PFSK-1 (cell line): Measurements from ENCODE around the gene OR14K1.

ENCODE experiments used
- FOXP2 ChIP-seq: optimal IDR thresholded peaks from 2 replicates; pipeline ENCODE3; 2011; ENCODE audit warnings: borderline replicate concordance, control low read depth, inconsistent platforms; ENCODE audit not compliant: insufficient read depth; ENCODE audit errors: extremely low read length, extremely low read depth
- POLR2AphosphoS5 ChIP-seq: IDR thresholded peaks from 2 replicates; pipeline ENCODE4 v1.6.1; 2012; ENCODE audit warnings: low read depth, mild to moderate bottlenecking, control low read depth, low read length, moderate library complexity
- SIN3A ChIP-seq: IDR thresholded peaks from 2 replicates; pipeline ENCODE4 v1.6.1; 2012; ENCODE audit warnings: mild to moderate bottlenecking, low read length, moderate library complexity, borderline replicate concordance; ENCODE audit not compliant: insufficient read depth
- TAF1 ChIP-seq: IDR thresholded peaks from 2 replicates; pipeline ENCODE4 v1.6.1; 2012; ENCODE audit warnings: low read length, control low read depth, borderline replicate concordance; ENCODE audit not compliant: insufficient read depth
- TF ChIP-seq, protein P1 (sequence below), 2 experiments: IDR thresholded peaks; 2 replicates each; pipeline versions ENCODE4 v1.6.1 to v1.8.0; 2011 to 2012; ENCODE audit warnings: low read depth in 2 of 2, low read length in 2 of 2, control low read depth in 1 of 2, inconsistent platforms in 1 of 2, mild to moderate bottlenecking in 1 of 2, moderate library complexity in 1 of 2; ENCODE audit not compliant: insufficient read depth in 1 of 2

The OR14K1 gene

DNA sequence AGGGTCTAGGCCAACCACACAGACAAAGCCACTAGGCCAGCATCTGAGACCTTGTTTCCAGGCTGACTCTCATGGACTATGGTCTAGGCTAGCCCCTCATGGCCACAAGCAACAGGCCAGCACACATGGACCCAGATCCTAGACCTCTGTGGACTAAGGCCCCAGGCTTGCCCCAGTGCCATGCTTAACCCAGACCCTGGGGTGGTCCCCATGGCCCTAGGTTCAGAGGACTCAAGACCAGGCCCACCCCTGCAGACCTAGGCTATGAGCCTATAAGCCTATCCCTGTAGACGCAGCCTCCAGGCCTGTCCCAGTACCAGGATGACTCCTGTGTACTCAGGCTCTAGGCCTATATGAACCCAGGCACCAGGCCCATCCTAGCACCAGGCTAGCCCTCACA, 11.5 kb downstream of the OR14K1 start:
- TF ChIP-seq POLR2AphosphoS5 (no peak), SIN3A (no peak), FOXP2 (no peak), TAF1 (no peak)
- TF ChIP-seq, protein P1, sequence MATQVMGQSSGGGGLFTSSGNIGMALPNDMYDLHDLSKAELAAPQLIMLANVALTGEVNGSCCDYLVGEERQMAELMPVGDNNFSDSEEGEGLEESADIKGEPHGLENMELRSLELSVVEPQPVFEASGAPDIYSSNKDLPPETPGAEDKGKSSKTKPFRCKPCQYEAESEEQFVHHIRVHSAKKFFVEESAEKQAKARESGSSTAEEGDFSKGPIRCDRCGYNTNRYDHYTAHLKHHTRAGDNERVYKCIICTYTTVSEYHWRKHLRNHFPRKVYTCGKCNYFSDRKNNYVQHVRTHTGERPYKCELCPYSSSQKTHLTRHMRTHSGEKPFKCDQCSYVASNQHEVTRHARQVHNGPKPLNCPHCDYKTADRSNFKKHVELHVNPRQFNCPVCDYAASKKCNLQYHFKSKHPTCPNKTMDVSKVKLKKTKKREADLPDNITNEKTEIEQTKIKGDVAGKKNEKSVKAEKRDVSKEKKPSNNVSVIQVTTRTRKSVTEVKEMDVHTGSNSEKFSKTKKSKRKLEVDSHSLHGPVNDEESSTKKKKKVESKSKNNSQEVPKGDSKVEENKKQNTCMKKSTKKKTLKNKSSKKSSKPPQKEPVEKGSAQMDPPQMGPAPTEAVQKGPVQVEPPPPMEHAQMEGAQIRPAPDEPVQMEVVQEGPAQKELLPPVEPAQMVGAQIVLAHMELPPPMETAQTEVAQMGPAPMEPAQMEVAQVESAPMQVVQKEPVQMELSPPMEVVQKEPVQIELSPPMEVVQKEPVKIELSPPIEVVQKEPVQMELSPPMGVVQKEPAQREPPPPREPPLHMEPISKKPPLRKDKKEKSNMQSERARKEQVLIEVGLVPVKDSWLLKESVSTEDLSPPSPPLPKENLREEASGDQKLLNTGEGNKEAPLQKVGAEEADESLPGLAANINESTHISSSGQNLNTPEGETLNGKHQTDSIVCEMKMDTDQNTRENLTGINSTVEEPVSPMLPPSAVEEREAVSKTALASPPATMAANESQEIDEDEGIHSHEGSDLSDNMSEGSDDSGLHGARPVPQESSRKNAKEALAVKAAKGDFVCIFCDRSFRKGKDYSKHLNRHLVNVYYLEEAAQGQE (IDR thresholded peaks at IDR 0.05; ENCODE audit: insufficient read depth in 1 of 2, low read depth in 2 of 2, low read length in 2 of 2): no peak

DNA sequence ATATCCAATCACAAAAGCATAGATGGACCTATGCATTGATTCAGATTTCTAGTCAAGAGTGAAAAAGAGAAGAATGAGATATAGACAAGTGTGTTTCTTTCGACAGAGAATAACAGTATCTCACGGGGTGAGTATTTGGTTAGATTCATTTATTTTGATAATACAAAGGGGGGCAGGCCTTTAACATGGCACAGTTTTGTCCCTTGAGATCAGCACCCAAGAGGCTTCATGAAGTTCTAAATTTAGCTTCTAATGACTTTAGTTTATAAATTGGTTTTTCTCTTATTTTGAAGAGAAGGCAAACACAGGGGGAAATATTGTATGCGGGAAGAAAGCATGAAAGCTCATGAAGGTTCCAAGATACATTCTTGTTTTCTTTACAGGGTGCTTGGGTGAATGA, 22.0 kb downstream of the OR14K1 start, which contains the start of gene OR1C1:
TSS of gene OR1C1 (minus strand) at position 101 of the 400 bp plus-strand sequence. CDS start 2,150 bp downstream, outside the sequence.
- TF ChIP-seq, protein P1 (IDR thresholded peaks at IDR 0.05; ENCODE audit: insufficient read depth in 1 of 2, low read depth in 2 of 2, low read length in 2 of 2): no peak
- TF ChIP-seq SIN3A (no peak), POLR2AphosphoS5 (no peak), FOXP2 (no peak), TAF1 (no peak)

DNA sequence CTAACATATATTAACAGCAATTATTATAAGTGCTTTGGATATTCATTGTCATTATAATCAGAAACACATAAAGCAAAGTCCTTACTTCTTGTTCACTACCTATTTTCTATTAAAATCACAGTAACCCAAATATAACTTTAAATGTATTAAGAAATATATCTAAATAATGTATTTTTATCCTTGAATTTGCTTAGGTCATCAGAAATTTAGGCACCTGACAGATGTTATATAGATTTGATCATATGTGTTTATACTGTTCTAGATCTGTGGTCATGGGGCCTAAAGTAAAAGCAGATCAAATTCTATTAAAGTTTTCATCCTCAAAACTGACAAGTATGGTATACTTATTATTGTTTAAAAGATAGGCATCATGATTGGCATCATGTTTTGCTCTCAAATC, 31.2 kb downstream of the OR14K1 start:
- TF ChIP-seq FOXP2: no peak
- TF ChIP-seq, protein P1 (IDR thresholded peaks at IDR 0.05; ENCODE audit: insufficient read depth in 1 of 2, low read depth in 2 of 2, low read length in 2 of 2): no peak
- TF ChIP-seq POLR2AphosphoS5: no peak
- no peak for TF ChIP-seq TAF1
- no peak for TF ChIP-seq SIN3A
